Stimulated activated CD4-positive, alpha-beta T cell treated with anti-CD3 and anti-CD28 coated beads, TNF-alpha, amount 100 ng/mL, for 24 hours (primary cell): Measurements from ENCODE around the gene DNHD1.
"Not testable (repeated sequence)": the region's sequence is repeated elsewhere in the genome, so short reads cannot be mapped to it uniquely, and the experiment has no call there.

Source experiments
- DNase-seq, 3 experiments: peaks; one replicate each; pipeline ENCODE4 v3.0.0-alpha.2; 2020; ENCODE audit warnings: low read depth in 3 of 3

Gene DNHD1

GRCh38 chr11:6480299-6480914, 16.7 kb upstream of the DNHD1 start:
- DNase-seq, result no peak

GRCh38 chr11:6481012-6481923, 15.8 kb upstream of the DNHD1 start, which contains the start of the genes ARFIP2 and TIMM10B:
Gene ARFIP2, minus strand, starts transcription at chr11:6481331. Its CDS starts 910 bp downstream, at chr11:6480421.
Gene TIMM10B, plus strand, starts transcription at chr11:6481501. Its CDS starts 16 bp downstream, at chr11:6481517.
- peak; percentile 93 to 98 (median 96) for DNase-seq

GRCh38 chr11:6481924-6482275, 15.2 kb upstream of the DNHD1 start:
- DNase-seq, result no peak

- no peak for DNase-seq
Observed at GRCh38 chr11:6482441-6482840, 14.6 kb upstream of the DNHD1 start.

- DNase-seq, result no peak
Observed at GRCh38 chr11:6483015-6483414, 14.1 kb upstream of the DNHD1 start.

- DNase-seq, result no peak
Observed at GRCh38 chr11:6485661-6486060, 11.4 kb upstream of the DNHD1 start.

GRCh38 chr11:6486256-6486655, 10.8 kb upstream of the DNHD1 start:
- no peak for DNase-seq

- no peak for DNase-seq
Observed at GRCh38 chr11:6486938-6487337, 10.1 kb upstream of the DNHD1 start.

- no peak for DNase-seq
Observed at GRCh38 chr11:6488342-6488741, 8.7 kb upstream of the DNHD1 start.

GRCh38 chr11:6488821-6489220, 8.3 kb upstream of the DNHD1 start:
- DNase-seq, result no peak

- no peak for DNase-seq
Observed at GRCh38 chr11:6489306-6489705, 7.8 kb upstream of the DNHD1 start.

GRCh38 chr11:6498121-6498520, 1.0 kb downstream of the DNHD1 start:
- no peak for DNase-seq

GRCh38 chr11:6498544-6498943, 1.5 kb downstream of the DNHD1 start:
- no peak for DNase-seq

- DNase-seq, result no peak
Observed at GRCh38 chr11:6502382-6502781, 5.3 kb downstream of the DNHD1 start.

- no peak for DNase-seq
Observed at GRCh38 chr11:6504166-6504565, 7.1 kb downstream of the DNHD1 start.

GRCh38 chr11:6505577-6506240, 8.6 kb downstream of the DNHD1 start:
- DNase-seq, result no peak

GRCh38 chr11:6516865-6517264, 19.8 kb downstream of the DNHD1 start:
- no peak for DNase-seq

- no peak for DNase-seq
Observed at GRCh38 chr11:6520265-6520664, 23.2 kb downstream of the DNHD1 start.

- DNase-seq, result not testable (repeated sequence)
Observed at GRCh38 chr11:6521946-6522345, 24.9 kb downstream of the DNHD1 start.

- DNase-seq, result no peak
Observed at GRCh38 chr11:6523253-6523652, 26.2 kb downstream of the DNHD1 start.

- no peak for DNase-seq
Observed at GRCh38 chr11:6526411-6527135, 29.5 kb downstream of the DNHD1 start.

GRCh38 chr11:6529266-6529665, 32.2 kb downstream of the DNHD1 start:
- DNase-seq, result no peak
